Measurements from ENCODE around the gene BANK1. TPM values are rescaled to one million over a fixed set of nuclear protein-coding genes. Genes with fewer than 3 reads are reported as not detected.

The BANK1 gene
- total and polyA plus RNA-seq, 2 of the 8 experiments (the other 6 are each of a cell fraction or from before 2014, with no cell fraction given): 0.59 to 0.93 TPM

GRCh38 chr4:101784957-101785356 is 5.6 kb upstream of the BANK1 start:
- Histone ChIP-seq H3K23ac (ENCODE audit: insufficient read length) (no peak overlapping the region), H2AFZ (ENCODE audit: low read length) (no peak overlapping the region), H3K9me3 (ENCODE audit: insufficient read depth in 2 of 2, low read depth in 1 of 2, low read length in 1 of 2) (no peaks in the 10 kb centered on the region), H3K23me2 (ENCODE audit: low read depth, low read length) (no peaks in the 10 kb centered on the region), H3K79me1 (ENCODE audit: low read depth, low read length) (no peaks in the 10 kb centered on the region), H3K18ac (ENCODE audit: extremely low read depth, low read length) (no peak overlapping the region), H3K56ac (replicated peaks; ENCODE audit: insufficient read length, low read depth, low read length) (no peak overlapping the region), H2BK12ac (ENCODE audit: low read depth, low read length) (no peak overlapping the region), H3K4me3 (ENCODE audit: extremely low read depth in 1 of 4, insufficient read depth in 2 of 4, low read depth in 3 of 4, low read length in 4 of 4) (no peak overlapping the region), H3K27me3 (replicated peaks in 1 of 4; ENCODE audit: control insufficient read depth in 3 of 4, extremely low read depth in 1 of 4, insufficient read depth in 3 of 4, low read length in 3 of 4) (no peaks in the 10 kb centered on the region), H2BK5ac (ENCODE audit: low read depth, low read length) (no peak overlapping the region), H3K9ac (replicated peaks in 1 of 4; ENCODE audit: extremely low read depth in 1 of 4, low read depth in 3 of 4, low read length in 3 of 4) (no peak overlapping the region), H2BK20ac (ENCODE audit: low read length) (no peak overlapping the region), H3K79me2 (ENCODE audit: control insufficient read depth in 1 of 2, insufficient read depth in 2 of 2, low read length in 2 of 2) (no peaks in the 10 kb centered on the region), H4K5ac (ENCODE audit: insufficient read length, low read depth, low read length) (no peak overlapping the region), H4K8ac (ENCODE audit: extremely low read depth, insufficient read depth, low read length) (no peak overlapping the region), H3K14ac (ENCODE audit: insufficient read length) (no peak overlapping the region), H2AK5ac (ENCODE audit: low read depth, low read length) (no peak overlapping the region; the same call in 1 of the 2 replicates), H4K91ac (replicated peaks; ENCODE audit: insufficient read length, low read length) (no peak overlapping the region), H4K20me1 (replicated peaks in 1 of 2; ENCODE audit: control insufficient read depth in 1 of 2, insufficient read depth in 2 of 2, low read length in 2 of 2) (no peaks in the 10 kb centered on the region), H2BK15ac (ENCODE audit: low read length) (no peak overlapping the region), H3K4ac (replicated peaks; ENCODE audit: insufficient read length, low read depth, low read length) (no peak overlapping the region), H3K36me3 (ENCODE audit: control insufficient read depth in 2 of 4, insufficient read depth in 4 of 4, low read length in 3 of 4) (no peaks in the 10 kb centered on the region), H3K4me2 (ENCODE audit: insufficient read depth in 1 of 2, low read depth in 2 of 2, low read length in 2 of 2) (no peak overlapping the region), H2BK120ac (replicated peaks; ENCODE audit: low read depth, low read length) (no peak overlapping the region), H3K4me1 (replicated peaks in 1 of 4; ENCODE audit: control insufficient read depth in 3 of 4, insufficient read depth in 4 of 4, low read length in 3 of 4) (peaks cover 0 to 6% (median under 1%) of the 10 kb centered on the region in 4 experiments; a peak in 3 of 7 replicates), H3K27ac (ENCODE audit: low read depth, low read length) (no peak overlapping the region)
- ChIA-PET CTCF (ENCODE audit: partially characterized antibody) (no interaction called here), POLR2A (ENCODE audit: partially characterized antibody) (interaction anchor here (1.0 kb wide), 1 partner anchor 8 kb away, joined by 3 read pairs; no protein-coding TSS in a partner anchor)
- no peak for DNase-seq (ENCODE audit: low read depth in 1 of 2, low spot score in 2 of 2)
- WGBS, 2 experiments (ENCODE audit: extremely low coverage in 1 of 2, insufficient coverage in 1 of 2, insufficient read length in 1 of 2, insufficient replicate concordance in 2 of 2, low coverage in 1 of 2, low lambda C conversion rate in 2 of 2, missing lambda C conversion rate in 1 of 2): 86% methylated on average over 1 of the region's 1 CpG; no CpG with 5 or more reads in 1 of the 2 experiments
- TF ChIP-seq SIRT6 (IDR thresholded peaks at IDR 0.05; ENCODE audit: low read length) (no peak), POLR2A (IDR thresholded peaks at IDR 0.05; ENCODE audit: control extremely low read depth in 1 of 2, low read depth in 2 of 2, low read length in 2 of 2) (no peak), HDAC2 (IDR thresholded peaks at IDR 0.05; ENCODE audit: borderline replicate concordance in 1 of 2, low read depth in 2 of 2, low read length in 2 of 2) (no peak; a peak in 1 of 4 replicates), BACH1 (IDR thresholded peaks at IDR 0.05; ENCODE audit: low read length) (no peak), NANOG (IDR thresholded peaks at IDR 0.05; ENCODE audit: insufficient read depth, low read depth, low read length, poor library complexity, severe bottlenecking) (no peak), YY1 (IDR thresholded peaks at IDR 0.05; ENCODE audit: low read depth, low read length) (no peak), POU5F1 (IDR thresholded peaks at IDR 0.05; ENCODE audit: low read depth, low read length) (no peak), KDM4A (IDR thresholded peaks at IDR 0.05; ENCODE audit: low read depth, low read length, severe bottlenecking) (no peak)
- no peak for FAIRE-seq
